HG03103 (cell line): ENCODE results near the gene DSTYK.
"Not testable (repeated sequence)": the region's sequence is repeated elsewhere in the genome, so short reads cannot be mapped to it uniquely, and the experiment has no call there.

Experiments
- ATAC-seq: cut with Tn5 transposase; IDR thresholded peaks from one replicate; pipeline ENCODE4 v1.9.1; 2021; ENCODE audit warnings: low read depth; ENCODE audit not compliant: unreplicated experiment

The DSTYK gene

DNA sequence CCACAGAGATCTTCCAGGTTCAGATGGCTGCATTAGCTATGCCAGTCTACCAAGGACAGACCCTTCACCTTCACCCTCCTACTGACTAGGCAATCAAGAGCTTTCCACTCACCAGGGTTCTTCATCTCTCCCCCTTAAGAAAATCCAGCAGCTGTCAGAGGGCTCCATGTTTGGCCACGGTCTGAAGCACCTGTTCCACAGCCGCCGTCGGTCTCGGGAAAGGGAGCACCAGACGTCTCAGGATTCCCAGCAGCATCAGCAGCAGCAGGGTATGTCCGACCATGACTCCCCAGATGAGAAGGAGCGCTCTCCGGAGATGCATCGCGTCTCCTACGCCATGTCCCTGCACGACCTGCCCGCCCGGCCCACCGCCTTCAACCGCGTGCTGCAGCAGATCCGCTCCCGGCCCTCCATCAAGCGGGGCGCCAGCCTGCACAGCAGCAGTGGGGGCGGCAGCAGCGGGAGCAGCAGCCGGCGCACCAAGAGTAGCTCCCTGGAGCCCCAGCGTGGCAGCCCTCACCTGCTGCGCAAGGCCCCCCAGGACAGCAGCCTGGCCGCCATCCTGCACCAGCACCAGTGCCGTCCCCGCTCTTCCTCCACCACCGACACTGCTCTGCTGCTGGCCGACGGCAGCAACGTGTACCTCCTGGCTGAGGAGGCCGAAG lies 30.0 kb upstream of the DSTYK start:
- no peak for ATAC-seq

DNA sequence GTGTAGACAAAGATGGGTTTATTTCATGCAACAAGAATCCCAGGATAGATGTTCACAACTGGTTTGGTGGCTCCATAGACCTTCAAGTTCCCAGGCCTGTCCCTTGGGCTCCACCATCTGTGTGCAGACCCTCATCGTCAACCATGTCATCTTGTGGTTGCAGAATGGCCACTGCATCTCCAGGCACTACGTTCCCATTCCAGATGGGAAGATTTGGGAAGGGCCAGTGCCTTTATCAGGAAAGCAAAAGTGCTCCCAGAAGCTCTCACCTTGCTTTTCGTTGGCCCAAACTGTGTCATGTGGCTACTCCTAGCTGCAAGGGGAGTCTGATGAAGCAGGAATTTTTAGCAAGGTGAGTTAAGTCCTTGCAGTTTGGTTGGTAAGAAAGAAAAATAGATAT lies 29.1 kb upstream of the DSTYK start:
- ATAC-seq, result no peak

DNA sequence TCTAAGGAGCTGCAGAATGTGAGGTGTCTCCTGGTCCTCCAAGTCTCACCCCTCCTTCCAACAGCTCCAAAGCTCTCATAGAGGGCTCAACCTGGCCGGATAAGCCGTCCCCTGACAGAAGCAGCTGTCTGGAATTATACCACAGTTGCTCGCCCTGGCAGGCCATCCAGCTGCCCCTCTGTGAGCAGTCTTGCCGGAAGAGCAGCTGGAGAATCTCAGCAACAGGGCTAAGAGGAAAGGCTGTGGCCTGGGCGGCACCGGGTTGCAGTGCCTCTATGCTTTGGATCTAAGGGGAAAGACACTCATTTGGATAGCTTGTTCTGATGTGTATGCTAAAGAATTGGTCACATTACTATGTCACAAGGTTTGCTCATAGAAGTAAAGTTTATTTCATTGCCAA lies 28.6 kb upstream of the DSTYK start:
- no peak for ATAC-seq

DNA sequence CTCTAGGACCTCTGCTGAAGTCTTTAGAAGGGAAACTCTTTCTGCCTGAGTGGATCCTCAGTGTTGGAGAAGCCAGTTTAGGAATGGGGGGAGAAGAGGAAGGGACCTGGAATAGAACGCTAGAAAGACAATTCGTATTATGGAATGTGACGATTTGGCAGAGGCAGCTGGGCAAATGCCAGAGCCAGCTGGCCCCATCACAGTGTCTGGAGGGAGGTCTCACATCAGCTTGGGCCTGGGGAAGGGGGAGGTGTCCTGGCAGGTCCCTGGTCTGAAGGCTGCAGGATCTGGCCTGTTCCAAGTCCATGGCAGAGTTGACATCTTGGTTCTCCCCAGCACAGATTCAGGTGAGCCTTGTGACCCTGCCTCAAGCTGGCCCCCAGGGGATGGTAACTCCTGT lies 27.6 kb upstream of the DSTYK start:
- ATAC-seq, result no peak

DNA sequence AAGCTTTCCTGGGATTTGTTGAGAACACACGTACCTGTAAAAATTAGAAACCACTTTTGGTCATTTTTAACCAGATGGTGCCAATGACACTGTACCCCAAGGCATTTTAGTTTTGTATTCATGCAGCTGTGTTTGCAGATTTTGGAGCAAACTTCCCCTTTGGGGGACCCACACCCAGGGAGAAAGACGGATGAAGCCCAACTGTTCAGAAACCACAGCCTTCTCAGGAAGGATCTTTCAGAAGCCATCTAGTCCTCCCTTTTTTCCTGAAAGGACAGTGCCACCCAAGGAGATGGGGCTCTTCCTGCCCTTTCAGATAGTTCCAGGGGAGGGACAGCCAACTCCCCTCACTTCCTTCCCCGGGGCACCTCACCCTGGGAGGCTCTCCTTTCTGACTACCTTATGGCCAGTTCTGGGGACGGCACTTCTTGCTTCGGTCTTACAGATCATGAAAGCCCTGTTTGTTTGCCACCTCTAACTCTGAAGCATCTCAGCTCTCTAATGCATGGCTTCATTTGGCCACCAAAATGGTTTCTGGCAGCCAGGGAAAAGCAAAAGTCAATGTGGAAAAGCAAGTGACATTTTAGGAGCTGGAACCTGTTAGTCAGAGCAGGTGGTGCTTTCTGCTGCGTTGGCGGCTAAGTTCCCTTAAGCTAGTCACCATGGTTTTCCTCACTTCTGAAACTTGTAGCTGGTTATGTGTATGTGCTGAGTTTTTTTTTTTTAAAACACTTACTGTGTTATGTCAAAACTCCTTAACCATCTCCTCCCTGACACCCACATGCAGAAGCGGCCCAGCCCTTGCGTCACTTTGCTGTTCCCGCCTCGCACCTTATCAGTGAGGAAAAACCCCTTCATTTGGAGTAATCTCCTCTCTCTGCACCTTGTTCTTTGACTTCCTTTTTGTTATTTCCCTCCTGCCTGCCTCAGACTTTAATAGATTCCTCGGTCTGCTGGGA lies 26.3 kb upstream of the DSTYK start:
- ATAC-seq, result no peak

DNA sequence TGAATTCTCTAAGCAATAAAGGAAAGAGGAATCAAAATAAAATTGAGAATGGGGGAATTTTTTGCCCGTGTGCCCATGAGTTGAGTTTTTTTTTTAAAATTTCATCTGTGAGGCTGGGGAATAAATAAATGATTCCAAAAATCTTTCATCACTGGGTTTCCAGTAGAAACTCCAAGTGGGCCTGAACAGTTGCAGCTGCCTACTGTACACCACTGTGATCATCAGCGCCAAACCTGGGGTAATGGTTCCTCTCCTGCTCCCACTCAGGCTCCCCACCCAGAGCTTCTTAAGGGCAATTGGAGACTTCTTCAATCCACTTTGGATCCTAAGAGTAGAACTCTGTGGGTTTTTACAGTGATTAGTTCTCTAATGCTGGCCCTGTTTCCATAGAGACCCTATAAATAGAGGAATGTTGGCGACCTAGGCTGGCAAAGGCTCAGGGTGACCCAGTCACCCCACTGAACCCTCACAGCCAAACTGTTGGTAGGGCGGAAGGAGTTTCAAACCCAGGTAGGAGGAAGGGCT lies 25.5 kb upstream of the DSTYK start:
- ATAC-seq, result no peak

DNA sequence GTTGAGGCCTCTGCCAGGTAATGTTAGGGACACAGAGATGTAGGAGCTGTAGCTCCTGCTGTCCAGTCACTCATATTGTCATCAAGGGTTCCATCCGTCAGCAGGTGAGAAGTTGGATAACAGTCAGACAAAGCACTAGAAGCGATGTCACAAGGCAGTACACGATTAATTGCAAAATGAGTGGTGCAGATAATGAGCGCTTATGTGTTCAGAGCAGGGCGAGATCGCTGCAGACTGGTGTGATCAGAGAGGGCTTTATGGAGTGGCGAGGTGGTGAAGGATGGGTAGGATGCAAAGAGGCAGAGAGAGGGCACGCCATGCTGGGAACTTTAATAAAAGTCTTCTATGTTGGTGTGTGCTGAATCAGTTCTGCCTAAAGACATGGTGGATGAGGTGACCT lies 25.0 kb upstream of the DSTYK start:
- no peak for ATAC-seq

DNA sequence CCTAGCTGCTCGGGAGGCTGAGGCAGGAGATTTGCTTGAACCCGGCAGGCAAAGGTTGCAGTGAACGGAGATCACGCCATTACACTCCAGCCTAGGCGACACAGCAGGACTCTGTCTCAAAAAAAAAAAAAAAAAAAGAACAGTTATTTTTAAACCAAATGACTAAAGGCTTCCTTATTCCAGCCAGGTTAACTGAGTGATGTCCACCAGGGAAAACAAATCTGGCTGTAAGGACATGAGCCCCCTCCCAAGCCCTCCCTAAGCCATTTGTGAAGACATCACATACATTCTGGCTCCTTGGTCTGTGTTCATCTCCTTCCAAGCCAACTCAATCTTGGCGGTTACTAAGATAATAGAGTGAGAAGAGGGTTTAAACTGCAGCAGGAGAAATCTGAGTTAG lies 24.4 kb upstream of the DSTYK start:
- ATAC-seq, result no peak

DNA sequence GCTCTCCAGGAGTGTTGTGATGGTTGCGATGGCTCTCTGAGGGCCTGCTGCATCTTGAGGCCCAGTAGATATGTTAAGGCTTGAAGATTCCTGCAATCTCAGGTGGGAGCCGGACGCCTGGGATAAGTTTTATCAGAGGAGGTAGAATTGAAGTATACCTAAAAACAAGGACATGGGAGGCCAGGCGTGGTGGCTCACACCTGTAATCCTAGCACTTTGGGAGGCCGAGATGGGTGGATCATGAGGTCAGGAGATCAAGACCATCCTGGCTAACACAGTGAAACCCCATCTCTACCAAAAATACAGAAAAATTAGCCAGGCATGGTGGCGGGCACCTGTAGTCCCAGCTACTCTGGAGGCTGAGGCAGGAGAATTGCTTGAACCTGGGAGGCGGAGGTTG lies 22.5 kb upstream of the DSTYK start:
- ATAC-seq, result not testable (repeated sequence)

DNA sequence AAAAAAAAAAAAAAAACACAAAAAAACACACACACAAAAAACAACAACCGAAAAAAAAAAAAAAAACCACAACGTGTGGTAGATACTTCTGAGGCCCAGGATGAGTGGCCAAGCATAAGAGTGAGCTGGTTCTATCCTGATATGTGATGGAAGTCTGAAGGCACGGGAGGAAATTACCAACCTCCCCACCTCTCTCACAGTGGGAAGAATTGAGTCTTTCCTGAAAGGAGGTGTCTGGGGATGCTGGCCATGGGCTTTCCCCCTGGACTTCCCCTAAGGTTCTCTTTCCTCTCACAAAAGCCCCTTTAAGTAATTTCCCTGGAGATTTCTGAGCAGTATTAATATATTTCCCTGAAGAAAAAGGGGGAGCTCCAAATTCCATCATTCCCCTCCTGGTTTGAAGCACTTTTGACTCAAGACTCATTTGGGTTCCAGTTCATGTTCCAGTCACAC lies 21.5 kb upstream of the DSTYK start:
- no peak for ATAC-seq

DNA sequence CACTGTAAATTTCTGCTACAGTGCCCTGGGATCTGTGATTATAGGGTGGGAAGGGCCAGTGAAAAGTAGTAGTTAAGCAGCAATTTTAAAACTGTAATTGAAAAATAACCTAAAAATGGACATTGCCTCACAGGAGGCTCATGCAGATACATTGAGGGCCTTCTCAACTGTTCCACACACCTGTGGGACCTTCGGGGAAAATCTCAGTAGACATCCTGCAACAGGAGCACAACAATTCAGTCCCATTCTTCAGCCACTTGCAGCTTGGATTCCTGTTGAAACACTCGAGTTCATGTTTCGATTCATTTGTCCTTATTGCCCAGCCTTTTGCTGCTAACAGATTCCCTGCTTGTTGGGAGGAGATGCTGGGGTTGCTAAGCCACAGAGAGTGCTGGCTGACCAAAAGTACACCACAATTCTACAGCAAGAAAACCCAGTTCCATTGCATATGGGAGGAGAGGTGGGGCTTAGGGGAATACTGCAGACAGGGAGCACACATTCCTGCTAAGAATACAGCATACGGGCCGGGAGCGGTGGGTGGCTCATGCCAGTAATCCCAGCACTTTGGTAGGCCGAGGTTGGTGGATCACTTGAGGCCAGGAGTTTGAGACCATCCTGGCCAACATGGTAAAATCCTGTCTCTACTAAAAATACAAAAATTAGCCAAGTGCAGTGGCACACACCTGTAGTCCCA lies 20.8 kb upstream of the DSTYK start:
- no peak for ATAC-seq

DNA sequence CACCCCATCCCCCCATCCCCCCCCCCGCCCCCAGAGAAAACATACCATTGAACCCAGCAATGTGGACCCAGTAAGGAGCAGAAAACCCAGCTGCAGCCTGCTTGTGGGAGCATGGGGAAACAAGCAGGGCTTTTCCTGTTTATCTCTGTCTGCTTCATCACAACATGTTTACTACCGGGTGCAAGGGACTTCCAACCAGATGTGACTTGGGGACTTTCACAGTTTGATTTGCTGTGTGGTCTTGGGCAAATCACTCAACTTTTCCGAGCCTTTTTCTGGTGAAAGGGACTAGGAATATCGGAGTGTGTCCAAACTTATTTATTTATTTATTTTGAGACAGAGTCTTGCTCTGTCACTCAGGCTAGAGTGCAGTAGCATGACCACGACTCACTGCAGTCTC lies 19.5 kb upstream of the DSTYK start:
- ATAC-seq, result no peak

DNA sequence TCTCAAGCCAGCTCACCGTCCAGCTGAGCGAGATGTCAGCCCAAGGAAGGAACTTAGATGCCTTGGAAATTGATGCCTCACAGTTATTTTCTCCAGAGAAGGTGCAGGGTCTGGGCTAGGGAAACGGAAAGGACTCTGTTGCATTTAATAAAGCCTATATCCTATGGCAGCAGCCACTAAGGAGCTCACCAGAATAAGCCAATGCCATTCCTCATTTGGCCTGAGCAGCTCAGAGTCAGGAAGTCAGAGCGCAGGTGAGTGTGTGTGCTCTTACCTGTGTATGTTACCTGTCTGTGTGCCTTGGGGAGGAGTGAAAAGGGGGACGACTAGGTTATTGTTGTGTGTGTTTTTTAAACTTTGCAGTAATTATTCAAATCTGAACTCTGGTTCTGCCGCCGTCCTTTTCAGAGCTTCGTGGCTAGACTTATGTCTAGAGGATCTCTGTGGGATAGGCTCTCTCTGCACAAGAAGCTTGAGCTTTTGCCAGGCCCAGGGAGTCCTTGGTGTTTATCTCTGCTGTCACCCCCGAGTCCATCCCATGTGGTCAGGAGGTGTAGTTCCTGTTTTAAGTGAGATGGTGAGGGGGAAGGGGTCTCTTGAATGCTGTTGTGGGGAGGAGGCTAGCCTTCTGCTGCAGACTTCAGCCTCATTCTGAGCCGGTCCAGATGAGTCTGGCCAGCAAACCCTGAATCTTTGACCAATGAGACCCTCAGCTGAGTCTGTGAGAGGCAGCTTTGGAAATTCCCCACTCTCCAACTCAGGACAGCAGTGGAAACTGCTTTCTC lies 18.6 kb upstream of the DSTYK start:
- ATAC-seq, result no peak

DNA sequence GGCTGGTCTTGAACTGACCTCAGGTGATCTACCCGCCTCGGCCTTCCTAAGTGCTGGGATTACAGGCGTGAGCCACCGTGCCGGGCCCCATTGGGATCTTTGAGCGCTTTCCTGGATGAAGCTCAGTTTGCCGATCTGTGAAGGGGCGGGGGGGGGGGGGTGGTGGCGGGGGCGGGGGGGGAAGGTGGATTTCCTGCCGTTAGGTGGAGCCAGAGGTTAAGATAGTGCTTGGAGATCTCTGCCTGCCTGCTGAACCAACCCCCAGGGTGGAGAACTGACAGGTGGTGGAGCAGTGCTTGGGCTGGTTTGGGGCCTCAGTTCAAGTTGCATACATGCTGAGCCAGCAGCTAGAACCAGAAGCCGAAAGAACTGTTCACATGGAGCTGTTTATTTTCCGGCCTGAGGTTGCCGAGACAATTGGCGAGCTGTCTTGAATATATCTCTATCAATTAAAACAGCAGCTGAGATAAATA lies 17.9 kb upstream of the DSTYK start:
- ATAC-seq, result no peak

DNA sequence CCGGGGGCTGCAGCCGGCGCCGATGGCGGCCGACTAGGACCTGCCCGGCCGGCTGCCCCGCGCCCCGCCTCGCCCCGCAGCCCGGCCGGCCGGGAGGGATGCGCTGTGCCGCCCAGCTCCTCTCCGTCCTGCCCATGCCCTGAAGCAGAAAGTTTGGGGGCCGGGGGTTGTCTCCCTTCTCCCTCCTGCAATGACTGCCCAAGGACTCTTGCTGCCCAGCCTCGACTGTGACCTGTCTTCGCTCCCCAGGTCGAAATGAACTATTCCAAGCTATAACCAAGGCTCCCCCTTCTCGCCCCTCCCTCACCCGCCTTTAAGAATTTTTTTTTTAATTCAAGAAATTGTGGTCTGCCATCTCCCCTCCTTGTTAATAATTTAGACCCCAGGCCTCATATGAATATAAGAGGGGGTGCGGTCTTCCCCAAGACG lies 16.6 kb upstream of the DSTYK start:
- ATAC-seq, result no peak

DNA sequence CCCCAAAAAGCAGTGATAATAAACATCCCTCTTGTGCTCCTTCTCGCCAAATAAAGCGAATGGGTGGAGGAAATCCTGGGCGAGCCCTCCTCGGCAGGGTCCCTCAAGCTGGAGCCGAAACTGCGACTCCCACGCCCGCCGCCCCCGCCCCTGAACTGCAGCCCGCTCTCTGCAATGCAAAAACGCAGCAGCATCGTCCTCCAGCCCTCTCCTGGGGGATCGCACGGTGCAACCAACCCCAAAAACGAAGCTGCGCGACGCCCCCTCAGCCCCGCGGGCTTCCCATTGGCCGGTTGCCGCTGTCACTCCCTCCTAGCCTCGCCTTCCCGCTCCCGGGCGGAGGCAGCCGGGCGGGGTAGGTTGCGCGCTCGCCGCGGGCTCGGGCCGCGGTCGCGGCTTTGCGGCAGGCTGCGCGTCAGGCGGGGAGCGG lies 16.1 kb upstream of the DSTYK start, which contains the start of gene TMCC2:
TMCC2 (plus strand) TSS at position 363 of the 430 bp plus-strand sequence. CDS start 619 bp downstream, outside the sequence.
- ATAC-seq, result peak; percentile 81

DNA sequence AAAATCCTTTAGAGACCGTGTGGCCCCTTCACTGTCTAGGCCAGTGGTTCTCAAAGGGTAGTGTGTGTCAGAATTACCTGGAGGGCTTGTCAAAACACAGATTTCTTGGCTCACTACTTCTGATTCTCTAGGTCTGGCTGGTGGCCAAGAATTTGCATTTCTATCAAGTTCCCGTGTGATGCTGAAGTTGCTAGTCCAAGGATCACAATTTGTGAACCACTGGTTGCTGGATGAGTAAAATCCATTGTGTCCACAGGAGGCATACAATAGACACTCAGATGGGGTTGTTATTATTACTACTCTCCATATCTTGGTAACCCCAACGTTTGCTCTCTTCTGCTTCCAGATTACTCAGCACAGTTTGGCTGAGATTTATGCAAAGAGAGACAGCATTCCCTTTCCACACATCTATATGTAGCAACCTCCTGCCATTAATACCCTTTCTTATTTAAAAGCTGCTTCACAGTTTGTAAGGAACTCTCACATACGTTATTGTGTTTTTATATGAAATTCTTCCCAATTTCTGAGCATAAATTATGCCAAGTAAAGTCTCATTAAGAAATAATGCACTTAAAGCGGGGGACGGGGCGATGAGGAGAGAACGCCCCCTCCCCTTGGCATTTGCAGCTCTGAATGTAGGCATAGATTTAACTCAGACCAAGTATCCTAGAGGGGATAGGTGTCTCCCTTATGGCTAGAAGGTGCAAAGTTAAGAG lies 15.5 kb upstream of the DSTYK start:
- ATAC-seq, result no peak

DNA sequence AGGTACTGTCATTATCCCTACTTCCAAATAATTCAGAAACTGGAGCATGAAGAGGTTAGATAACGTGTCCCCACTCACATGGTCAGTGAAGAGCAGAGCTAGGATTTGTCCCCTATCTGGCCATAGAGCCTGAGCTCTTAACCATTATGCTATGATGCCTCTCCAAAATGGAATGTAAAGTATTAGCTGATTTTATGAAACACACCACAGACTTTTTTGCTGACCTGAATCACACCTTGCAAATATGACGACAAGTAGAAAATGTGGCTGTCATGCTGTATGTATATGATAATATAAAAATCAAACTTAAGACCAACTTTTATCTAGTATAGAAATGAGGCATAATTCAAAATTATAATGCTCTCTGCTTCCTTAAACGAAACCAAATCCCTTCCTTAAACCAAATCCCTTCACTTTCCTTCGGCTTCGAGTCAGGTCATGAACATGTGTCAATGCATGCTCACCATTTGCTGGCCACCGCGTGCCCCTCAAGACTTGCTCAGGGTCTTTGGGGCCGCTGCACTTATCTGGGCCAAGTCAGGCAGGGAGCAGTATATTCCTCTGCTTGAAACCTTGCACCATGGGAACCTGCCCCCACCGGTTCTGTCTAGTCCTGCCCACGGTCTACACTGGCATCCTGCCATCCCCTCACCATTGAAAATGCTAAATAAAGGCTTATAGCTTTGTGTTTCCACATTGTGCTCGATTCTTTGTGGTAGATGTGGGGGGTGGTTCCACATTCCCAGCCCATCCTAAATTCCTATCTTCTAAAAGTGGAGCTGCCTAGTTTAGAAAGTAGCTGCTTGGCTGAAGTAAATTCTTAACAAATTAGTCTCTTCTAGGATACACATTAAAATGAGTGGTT lies 14.6 kb upstream of the DSTYK start:
- ATAC-seq, result no peak
